Mucosa of descending colon (tissue), 3 donors: ENCODE results near the gene PACC1. TPM values are rescaled to one million over a fixed set of nuclear protein-coding genes. Genes with fewer than 3 reads are reported as not detected.

Experiments used
- ATAC-seq: fragments of 200-7000 bp; cut with Tn5 transposase; one replicate; pipeline ENCODE4 v1.9.1; 2020; ENCODE audit warnings: mild to moderate bottlenecking, moderate library complexity
- DNase-seq, 3 donors: peaks; one replicate each; pipeline ENCODE4 v3.0.0-alpha.2; 2020
- H3K36me3 ChIP-seq: fragments of 200-600 bp; one replicate; pipeline ENCODE4 v1.8.0; 2021; ENCODE audit warnings: low read depth, mild to moderate bottlenecking
- H3K4me1 ChIP-seq: fragments of 200-600 bp; one replicate; pipeline ENCODE4 v1.8.0; 2021; ENCODE audit warnings: low read depth, mild to moderate bottlenecking
- H3K4me3 ChIP-seq: fragments of 200-600 bp; one replicate; pipeline ENCODE4 v1.8.0; 2021; ENCODE audit warnings: mild to moderate bottlenecking
- H3K9me3 ChIP-seq: fragments of 200-600 bp; one replicate; pipeline ENCODE4 v1.8.0; 2021; ENCODE audit warnings: mild to moderate bottlenecking
- CTCF ChIP-seq: fragments of 200-600 bp; IDR thresholded peaks from one replicate; pipeline ENCODE4 v1.8.0; 2022; ENCODE audit warnings: antibody characterized with exemption, mild to moderate bottlenecking
- intact Hi-C, 2 donors: fragments of 100-400 bp; cut with DNase I in 1 of 2; cut with micrococcal nuclease in 1 of 2; formaldehyde crosslinking; loops; one replicate each; pipeline versions ENCODE4 v1.11.0 to v1.11.1; 2022; cut with DNase I, micrococcal nuclease
- total RNA-seq, 3 donors: library from RNA; stranded (reverse); fragmentation: NEBNext Ultra II Directional in 2 of 3; extraction: Animal tissue kit (Norgen Biotek cat#: 25700) in 2 of 3; gene quantifications; one replicate each; pipeline versions ENCODE4 v1.2.1 to v1.2.4, GENCODE V29; 2021 to 2023
- donor health status: DM: no; HTN: no; CAD: no; lungs with moderate emphysema.
- donor health status: DM: no; HTN: no; CAD: no.
- donor health status: DM: no; HTN: yes; CAD: no.

Gene PACC1
- total RNA-seq, 3 donors from 2014 or later = 2.5 to 4.4 (median 3.4) TPM

GRCh38 chr1:212446333-212446732, 31.6 kb upstream of the PACC1 start:
- H3K36me3 ChIP-seq = no peaks in the 10 kb centered on the region
- no peak for TF ChIP-seq CTCF
- intact Hi-C loops = no loop called here

DNA sequence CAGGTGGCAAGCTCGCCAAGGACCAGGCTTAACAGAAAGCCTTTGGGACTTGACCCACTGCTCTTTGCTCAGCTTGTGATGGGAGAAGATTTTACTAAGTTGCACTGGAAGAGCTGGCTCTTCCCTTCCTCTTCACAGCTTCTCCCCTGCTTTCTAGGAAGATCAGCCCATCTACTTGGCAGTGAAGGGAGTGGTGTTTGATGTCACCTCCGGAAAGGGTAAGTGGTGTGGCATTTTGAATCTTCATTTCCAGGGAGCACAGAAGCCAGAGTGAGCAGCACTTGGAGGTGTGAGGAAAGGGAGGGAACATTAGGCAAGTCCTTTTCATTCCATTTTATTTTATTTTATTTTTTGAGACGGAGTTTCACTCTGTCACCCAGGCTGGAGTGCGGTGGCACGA, 27.7 kb upstream of the PACC1 start:
- H3K9me3 ChIP-seq = no peaks in the 10 kb centered on the region
- TF ChIP-seq CTCF = no peak
- no peaks in the 10 kb centered on the region for H3K36me3 ChIP-seq
- H3K4me1 ChIP-seq = no peaks in the 10 kb centered on the region
- no peak for DNase-seq
- H3K4me3 ChIP-seq = no peak overlapping the region
- no peak for ATAC-seq
- intact Hi-C loops = no loop called here

More at GRCh38 chr1:212446333-212446732, 31.6 kb upstream of the PACC1 start:
- DNase-seq (no peak), ATAC-seq (no peak)
- no peak overlapping the region for H3K4me3 ChIP-seq
- no peaks in the 10 kb centered on the region for H3K4me1 ChIP-seq
- no peaks in the 10 kb centered on the region for H3K9me3 ChIP-seq

GRCh38 chr1:212440419-212440818, 25.7 kb upstream of the PACC1 start:
- Histone ChIP-seq H3K36me3 (no peaks in the 10 kb centered on the region), H3K4me3 (no peak overlapping the region), H3K9me3 (no peaks in the 10 kb centered on the region), H3K4me1 (no peaks in the 10 kb centered on the region)
- TF ChIP-seq CTCF = no peak
- ATAC-seq (no peak), DNase-seq (no peak)
- intact Hi-C loops = no loop called here

DNA sequence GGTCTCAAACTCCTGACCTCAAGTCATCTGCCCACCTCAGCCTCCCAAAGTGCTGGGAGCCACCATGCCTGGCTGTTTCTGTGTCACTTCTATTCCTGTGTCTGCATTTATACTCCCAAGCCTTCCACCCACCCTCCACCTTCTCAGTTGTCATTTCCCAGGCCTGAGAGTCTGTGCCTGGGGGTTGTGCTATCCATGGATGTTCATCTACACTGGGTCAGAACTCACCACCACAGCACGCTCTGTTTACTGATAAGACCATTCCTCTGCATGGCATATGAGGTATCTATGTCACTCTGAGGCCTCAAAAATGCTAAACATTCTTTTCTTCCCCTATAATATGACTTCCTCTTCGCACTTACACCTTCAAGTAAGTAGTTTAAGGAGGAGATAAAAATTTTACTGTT, 24.1 kb upstream of the PACC1 start:
- H3K4me3 ChIP-seq = no peak overlapping the region
- no peak for TF ChIP-seq CTCF
- ATAC-seq (no peak), DNase-seq (no peak)
- H3K4me1 ChIP-seq = no peaks in the 10 kb centered on the region
- H3K36me3 ChIP-seq = no peaks in the 10 kb centered on the region
- intact Hi-C loops = no loop called here
- no peaks in the 10 kb centered on the region for H3K9me3 ChIP-seq

DNA sequence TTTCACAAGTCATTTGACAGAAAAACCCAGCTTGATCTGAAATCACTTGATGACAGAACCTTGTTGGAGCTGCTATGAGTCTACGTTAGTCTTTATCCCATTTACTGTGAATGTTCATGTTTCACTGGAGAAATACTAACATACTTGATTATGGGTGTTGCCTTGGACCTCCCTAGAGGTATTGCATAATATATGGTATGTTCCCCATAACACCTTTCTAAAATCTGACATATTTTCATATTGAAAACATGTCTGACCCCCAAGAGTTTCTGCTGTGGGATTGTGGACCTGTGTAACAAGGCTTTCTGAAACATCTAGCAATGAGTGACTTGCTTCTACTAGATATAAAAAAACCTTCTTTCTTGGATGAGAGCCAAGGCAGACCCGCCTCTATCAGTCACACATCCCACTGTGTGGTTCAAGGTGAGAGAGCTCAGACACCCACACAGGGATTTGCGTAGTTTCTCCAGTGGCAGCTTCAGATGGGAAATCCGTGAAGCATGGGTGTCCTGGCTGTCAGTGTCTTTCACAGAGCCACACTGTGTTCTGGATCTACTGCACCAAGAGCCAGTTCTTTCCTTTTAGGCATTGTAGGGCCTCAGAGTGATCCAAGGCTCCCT, 22.6 kb upstream of the PACC1 start:
- no peak for TF ChIP-seq CTCF
- no peak overlapping the region for H3K4me3 ChIP-seq
- DNase-seq (no peak), ATAC-seq (no peak)
- H3K36me3 ChIP-seq = no peaks in the 10 kb centered on the region
- peaks cover 2% of the 10 kb centered on the region for H3K4me1 ChIP-seq
- intact Hi-C loops = no loop called here
- no peaks in the 10 kb centered on the region for H3K9me3 ChIP-seq

- TF ChIP-seq CTCF = no peak
- Histone ChIP-seq H3K4me3 (no peak overlapping the region), H3K36me3 (no peaks in the 10 kb centered on the region), H3K4me1 (peaks cover 14% of the 10 kb centered on the region), H3K9me3 (no peaks in the 10 kb centered on the region)
- intact Hi-C loops = no loop called here
- ATAC-seq (no peak), DNase-seq (no peak)
These were observed 20.3 kb upstream of the PACC1 start for GRCh38 chr1:212434992-212435391.
